Epithelial cell of esophagus (primary cell): ENCODE data around the gene SMIM13.

Source experiments
- DNase-seq: peaks from one replicate; pipeline ENCODE4 v3.0.0; 2010; ENCODE audit warnings: low read depth
- H3K4me3 ChIP-seq: 2 replicates; pipeline ENCODE4 v1.5.1; 2011; ENCODE audit warnings: mild to moderate bottlenecking, low read length, control low read depth
- CTCF ChIP-seq: IDR thresholded peaks from 2 replicates; pipeline ENCODE4 v1.5.1; 2011; ENCODE audit warnings: low read depth, mild to moderate bottlenecking, low read length, control low read depth, inconsistent platforms; ENCODE audit not compliant: insufficient read depth; ENCODE audit errors: missing control alignments

Gene SMIM13

GRCh38 chr6:11055127-11055627 lies 38.5 kb upstream of the SMIM13 start:
- TF ChIP-seq CTCF = no peak
- DNase-seq = no peak
- no peak overlapping the region for H3K4me3 ChIP-seq

GRCh38 chr6:11056871-11057270 lies 36.8 kb upstream of the SMIM13 start:
- no peak for DNase-seq
- no peak overlapping the region for H3K4me3 ChIP-seq
- no peak for TF ChIP-seq CTCF

GRCh38 chr6:11058406-11058805 lies 35.2 kb upstream of the SMIM13 start:
- TF ChIP-seq CTCF = no peak

GRCh38 chr6:11062083-11062482 lies 31.6 kb upstream of the SMIM13 start:
- TF ChIP-seq CTCF = no peak
- no peak for DNase-seq
- H3K4me3 ChIP-seq = no peak overlapping the region

More at GRCh38 chr6:11058406-11058805, 35.2 kb upstream of the SMIM13 start:
- peak; percentile 38 for DNase-seq
- H3K4me3 ChIP-seq = no peak overlapping the region

GRCh38 chr6:11062715-11063114 lies 30.9 kb upstream of the SMIM13 start:
- DNase-seq = no peak
- H3K4me3 ChIP-seq = no peak overlapping the region
- no peak for TF ChIP-seq CTCF

GRCh38 chr6:11064836-11065235 lies 28.8 kb upstream of the SMIM13 start:
- no peak overlapping the region for H3K4me3 ChIP-seq
- no peak for TF ChIP-seq CTCF
- DNase-seq = no peak

GRCh38 chr6:11065436-11066202 lies 28.0 kb upstream of the SMIM13 start:
- DNase-seq = no peak
- H3K4me3 ChIP-seq = no peak overlapping the region
- TF ChIP-seq CTCF = no peak
